GM12801 (cell line): ENCODE measurements around the gene CWC25.

Experiments
- TF ChIP-seq, protein P1 (sequence below): IDR thresholded peaks from one replicate; pipeline ENCODE4 v1.5.1; 2011; ENCODE audit warnings: control low read depth; ENCODE audit not compliant: insufficient read length; ENCODE audit errors: extremely low read depth

The CWC25 gene

DNA sequence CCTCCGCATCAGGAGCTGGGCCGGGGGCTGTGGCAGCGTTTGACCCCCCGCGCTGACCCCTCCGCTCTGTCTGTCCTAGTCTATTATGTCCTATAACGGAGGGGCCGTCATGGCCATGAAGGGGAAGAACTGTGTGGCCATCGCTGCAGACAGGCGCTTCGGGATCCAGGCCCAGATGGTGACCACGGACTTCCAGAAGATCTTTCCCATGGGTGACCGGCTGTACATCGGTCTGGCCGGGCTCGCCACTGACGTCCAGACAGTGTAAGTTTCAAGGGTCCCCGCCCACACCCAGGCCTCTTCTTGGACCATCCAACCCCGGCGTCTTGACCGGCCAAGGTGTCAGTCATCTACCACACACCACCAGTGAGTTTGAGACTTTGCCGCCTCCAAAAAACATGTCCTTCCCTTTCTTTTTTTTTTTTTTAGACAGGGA is 72.0 kb downstream of the CWC25 start:
- TF ChIP-seq, protein P1, sequence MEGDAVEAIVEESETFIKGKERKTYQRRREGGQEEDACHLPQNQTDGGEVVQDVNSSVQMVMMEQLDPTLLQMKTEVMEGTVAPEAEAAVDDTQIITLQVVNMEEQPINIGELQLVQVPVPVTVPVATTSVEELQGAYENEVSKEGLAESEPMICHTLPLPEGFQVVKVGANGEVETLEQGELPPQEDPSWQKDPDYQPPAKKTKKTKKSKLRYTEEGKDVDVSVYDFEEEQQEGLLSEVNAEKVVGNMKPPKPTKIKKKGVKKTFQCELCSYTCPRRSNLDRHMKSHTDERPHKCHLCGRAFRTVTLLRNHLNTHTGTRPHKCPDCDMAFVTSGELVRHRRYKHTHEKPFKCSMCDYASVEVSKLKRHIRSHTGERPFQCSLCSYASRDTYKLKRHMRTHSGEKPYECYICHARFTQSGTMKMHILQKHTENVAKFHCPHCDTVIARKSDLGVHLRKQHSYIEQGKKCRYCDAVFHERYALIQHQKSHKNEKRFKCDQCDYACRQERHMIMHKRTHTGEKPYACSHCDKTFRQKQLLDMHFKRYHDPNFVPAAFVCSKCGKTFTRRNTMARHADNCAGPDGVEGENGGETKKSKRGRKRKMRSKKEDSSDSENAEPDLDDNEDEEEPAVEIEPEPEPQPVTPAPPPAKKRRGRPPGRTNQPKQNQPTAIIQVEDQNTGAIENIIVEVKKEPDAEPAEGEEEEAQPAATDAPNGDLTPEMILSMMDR: no peak

DNA sequence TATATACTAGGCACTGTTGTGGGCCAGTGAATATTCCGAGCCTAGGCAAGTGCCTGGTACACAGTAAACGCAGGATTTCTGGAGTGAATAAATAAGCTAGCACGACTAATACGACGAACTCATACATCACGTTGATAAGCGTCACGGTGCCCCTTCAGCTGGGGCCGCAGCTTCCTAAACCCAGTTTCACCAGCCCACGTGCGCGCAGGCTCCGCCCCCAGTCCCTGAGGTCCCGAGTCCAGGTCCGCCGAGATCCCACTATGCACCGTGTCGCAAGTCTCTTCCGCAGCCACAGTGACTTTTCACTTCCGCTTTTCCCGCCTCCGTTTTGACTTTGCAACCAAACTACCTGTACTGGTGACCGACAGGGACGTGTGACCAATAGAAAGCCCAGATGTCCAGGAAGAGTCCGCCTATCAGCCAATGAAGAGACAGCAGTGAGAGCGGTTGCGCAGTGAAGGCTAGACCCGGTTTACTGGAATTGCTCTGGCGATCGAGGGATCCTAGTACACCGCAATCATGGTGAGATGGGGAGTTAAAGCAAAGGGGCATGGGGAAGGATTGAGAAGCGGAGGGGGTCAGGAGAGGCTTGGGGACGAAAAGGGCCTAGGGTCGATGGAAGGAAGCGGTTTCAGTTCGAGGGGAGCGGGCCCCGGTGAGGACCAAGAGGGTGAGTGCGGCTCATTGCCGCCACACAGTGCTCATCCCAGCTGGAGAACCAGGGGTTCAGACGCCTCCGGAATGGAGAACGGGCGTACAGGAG is 72.6 kb downstream of the CWC25 start, which contains the start of gene PSMB3:
TSS of gene PSMB3 (plus strand) at position 434 of the 763 bp plus-strand sequence. CDS start at position 520, 86 bp downstream.
- TF ChIP-seq, protein P1: no peak

DNA sequence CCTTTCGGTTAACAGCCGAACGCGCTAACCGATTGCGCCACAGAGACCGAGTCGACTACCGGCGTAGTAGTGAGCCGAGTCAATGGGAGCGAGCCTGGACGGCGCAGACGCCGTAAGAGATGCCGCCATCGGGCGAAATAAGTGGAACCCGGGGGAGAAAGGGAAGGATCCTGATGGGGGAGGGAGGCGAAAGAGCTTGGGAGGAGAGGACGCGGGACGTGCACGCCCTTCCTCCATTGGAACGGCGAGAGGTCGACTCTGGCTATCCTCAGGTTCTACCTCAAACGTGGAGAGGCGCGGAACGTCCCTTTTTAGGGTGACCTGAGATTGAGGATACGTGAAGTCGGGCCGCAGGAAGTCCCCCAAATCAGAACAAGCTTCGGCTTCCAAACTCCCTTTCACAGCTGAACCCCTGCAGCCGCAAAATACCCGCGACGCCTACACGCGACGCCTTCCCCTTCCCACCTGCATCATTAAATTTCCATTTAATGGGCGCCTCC is 73.3 kb downstream of the CWC25 start:
- TF ChIP-seq, protein P1: no peak

DNA sequence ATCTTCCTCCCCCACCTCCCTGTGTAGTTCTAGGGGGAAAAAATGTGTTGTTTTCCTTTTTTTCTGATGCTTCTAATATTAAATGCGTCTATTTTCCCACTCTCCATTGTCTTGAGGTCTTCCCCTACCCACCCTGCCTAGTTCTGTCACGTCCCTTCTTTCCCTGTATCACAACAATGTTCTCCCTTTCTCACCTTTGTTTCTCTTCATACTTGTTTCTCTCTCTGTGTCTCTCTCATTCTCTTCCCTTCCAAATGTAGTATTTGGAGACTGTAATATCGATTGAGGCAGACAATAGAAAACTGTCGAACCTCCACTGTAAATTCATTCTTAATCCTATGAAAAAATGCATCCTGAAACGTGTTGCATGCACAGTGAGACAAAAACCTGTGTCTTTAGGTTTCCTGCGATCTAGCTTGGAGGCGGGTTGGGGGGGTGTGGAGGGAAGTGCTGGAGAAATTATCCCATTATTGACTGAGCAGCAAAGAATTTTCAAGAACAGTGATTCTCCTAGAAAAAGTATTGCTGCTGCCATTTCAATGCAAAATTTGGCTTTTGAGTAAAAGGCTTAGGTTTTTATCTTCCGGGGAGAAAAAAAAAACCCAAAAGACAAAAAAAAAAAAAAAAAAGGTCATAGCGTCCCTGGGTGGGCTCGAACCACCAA is 73.8 kb downstream of the CWC25 start:
- TF ChIP-seq, protein P1: no peak
